K562 (cell line): ENCODE results near the gene DIS3L. TPM values are rescaled to one million over a fixed set of nuclear protein-coding genes. Genes with fewer than 3 reads are reported as not detected.

Experiments
- ARID3B ChIP-seq: fragments of 250-450 bp; sonication (Bioruptor Pico); IDR thresholded peaks from 2 replicates; pipeline ENCODE4 v1.4.0; 2020; ENCODE audit warnings: borderline replicate concordance
- L3MBTL2 ChIP-seq: fragments of 450-650 bp; IDR thresholded peaks from 2 replicates; pipeline ENCODE4 v1.6.1; 2016; ENCODE audit warnings: mild to moderate bottlenecking, moderate library complexity
- MGA ChIP-seq: fragments of 450-650 bp; IDR thresholded peaks from 2 replicates; pipeline ENCODE4 v1.6.1; 2016; ENCODE audit warnings: mild to moderate bottlenecking, moderate library complexity
- MYC ChIP-seq, 2 experiments: fragments of 250-450 bp in 1 of 2; sonication (Bioruptor Pico) in 1 of 2; IDR thresholded peaks; 2 replicates each; pipeline versions ENCODE4 v1.5.1 to v1.6.1; 2012 to 2021; ENCODE audit warnings: low read depth in 2 of 2, borderline replicate concordance in 1 of 2, improper control_type of control experiment in 1 of 2, low read length in 1 of 2, mild to moderate bottlenecking in 1 of 2, moderate library complexity in 1 of 2
- NR4A1 ChIP-seq, 2 experiments: fragments of 250-450 bp in 1 of 2; fragments of 450-650 bp in 1 of 2; sonication (Bioruptor Pico) in 1 of 2; IDR thresholded peaks; 2 replicates each; pipeline versions ENCODE4 v1.4.0 to v1.6.1; 2016 to 2020; ENCODE audit warnings: mild to moderate bottlenecking in 2 of 2, missing compliant biosample characterization in 1 of 2, missing genetic modification characterization in 1 of 2, moderate library complexity in 1 of 2
- PHB ChIP-seq: fragments of 250-450 bp; sonication (Bioruptor Pico); IDR thresholded peaks from 2 replicates; pipeline ENCODE4 v1.5.0; 2021
- SP2 ChIP-seq: IDR thresholded peaks from 2 replicates; pipeline ENCODE4 v1.6.1; 2011; ENCODE audit warnings: mild to moderate bottlenecking, low read depth, low read length, moderate library complexity; ENCODE audit not compliant: poor library complexity, severe bottlenecking; ENCODE audit errors: extremely low read depth
- SREBF2 ChIP-seq: sonication (generic); formaldehyde crosslinking; IDR thresholded peaks from 2 replicates; pipeline ENCODE4 v1.4.0; 2020; ENCODE audit warnings: mild to moderate bottlenecking, missing genetic modification reagents
- WHSC1 ChIP-seq: IDR thresholded peaks from one replicate; pipeline ENCODE4 v1.6.1; 2012; ENCODE audit warnings: low read length, control low read depth, inconsistent platforms
- ZNF408 ChIP-seq: fragments of 250-450 bp; sonication (Bioruptor Pico); IDR thresholded peaks from 2 replicates; pipeline ENCODE4 v1.4.0; 2020; ENCODE audit warnings: low read depth, mild to moderate bottlenecking, moderate library complexity
- polyA plus RNA-seq, 8 experiments: library from polyadenylated mRNA; depleted of rRNA in 4 of 8; stranded (reverse) in 5 of 8; unstranded in 3 of 8; fragments of >200 nt; fragmentation: Nextera tagmentation in 2 of 8; fragmentation: Illumina TruSeq in 1 of 8; extraction: Ambion mirVana in 2 of 8; extraction: Trizol in 1 of 8; gene quantifications; 2 replicates each; pipeline versions ENCODE4 v1.2.1 to v1.2.3, GENCODE V29; 2011 to 2014; ENCODE audit warnings: inconsistent platforms in 1 of 8, missing spikeins in 1 of 8
- total RNA-seq, 7 experiments: library from RNA; depleted of rRNA in 6 of 7; stranded (reverse); fragments of >200 nt in 6 of 7; fragmentation: Illumina TruSeq in 2 of 7; extraction: Trizol in 2 of 7; gene quantifications; 2 replicates each; pipeline versions ENCODE4 v1.2.1 to v1.2.3, GENCODE V29; 2011 to 2021; ENCODE audit warnings: low replicate concordance in 1 of 7
- TF ChIP-seq, protein P1 (sequence below): IDR thresholded peaks from 2 replicates; pipeline ENCODE4 v1.6.1; 2016; ENCODE audit warnings: missing genetic modification characterization, missing compliant biosample characterization

DIS3L gene
- total and polyA plus RNA-seq, 9 of the 15 experiments (the other 6 are each of a cell fraction or from before 2014, with no cell fraction given) = 5.9 to 34.6 (median 16.9) TPM

DNA sequence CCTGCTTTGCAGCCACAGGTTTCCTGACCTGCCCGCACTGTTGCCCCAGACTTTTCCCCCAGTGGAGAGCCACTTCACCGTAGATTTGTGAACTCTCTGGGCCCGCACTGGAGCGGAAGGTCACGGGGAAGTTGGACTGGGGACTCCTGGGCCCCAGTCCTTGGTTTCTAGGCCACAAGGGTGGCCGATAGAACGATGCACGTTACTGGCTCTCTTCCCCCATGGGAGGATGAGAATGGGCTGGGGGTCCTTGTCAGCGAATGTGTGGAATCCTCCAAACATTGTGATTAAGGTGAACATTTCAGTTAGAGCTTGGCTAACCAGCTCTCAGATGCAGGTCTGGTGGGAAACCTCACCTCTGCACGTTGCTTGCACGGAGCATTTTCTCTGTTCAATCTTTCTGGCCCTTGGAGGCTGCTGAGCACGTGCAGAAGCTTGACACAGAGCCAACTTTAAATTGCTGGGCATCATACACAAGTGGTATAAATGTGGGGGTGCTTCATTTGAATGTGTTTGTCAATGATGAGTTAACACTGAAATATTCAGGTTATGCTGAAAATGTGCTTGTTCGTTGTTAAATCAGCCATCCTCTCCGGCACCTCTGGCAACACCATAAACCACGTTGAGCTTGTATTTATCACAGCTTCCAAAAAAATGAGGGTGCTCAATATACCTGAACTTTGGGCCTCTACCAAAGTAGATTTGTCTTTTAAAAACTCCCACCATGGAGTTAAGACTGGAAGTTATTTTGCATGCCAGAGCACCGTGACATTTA lies 976 bp downstream of the DIS3L start (continued):
- TF ChIP-seq MGA (peak; percentile 89), ARID3B (CRISPR knock-in tag) (no peak), L3MBTL2 (peak; percentile 78), NR4A1 (CRISPR knock-in tag; IDR thresholded peaks at IDR 0.05) (no peak), NR4A1 (tag; IDR thresholded peaks at IDR 0.05) (0 out of 2 replicates have a peak, but pooled peaks have one; percentile 37), SREBF2 (CRISPR knock-in tag) (0 out of 2 replicates have a peak, but pooled peaks have one; percentile 38), PHB (CRISPR knock-in tag) (no peak), MYC (IDR thresholded peaks at IDR 0.05; ENCODE audit: low read depth, low read length) (peak; percentile 60; the same call in 1 of the 2 replicates), MYC (CRISPR knock-in tag; IDR thresholded peaks at IDR 0.05; ENCODE audit: borderline replicate concordance, low read depth) (no peak), ZNF408 (CRISPR knock-in tag) (no peak), SP2 (no peak), WHSC1 (no peak)
- TF ChIP-seq, protein P1, sequence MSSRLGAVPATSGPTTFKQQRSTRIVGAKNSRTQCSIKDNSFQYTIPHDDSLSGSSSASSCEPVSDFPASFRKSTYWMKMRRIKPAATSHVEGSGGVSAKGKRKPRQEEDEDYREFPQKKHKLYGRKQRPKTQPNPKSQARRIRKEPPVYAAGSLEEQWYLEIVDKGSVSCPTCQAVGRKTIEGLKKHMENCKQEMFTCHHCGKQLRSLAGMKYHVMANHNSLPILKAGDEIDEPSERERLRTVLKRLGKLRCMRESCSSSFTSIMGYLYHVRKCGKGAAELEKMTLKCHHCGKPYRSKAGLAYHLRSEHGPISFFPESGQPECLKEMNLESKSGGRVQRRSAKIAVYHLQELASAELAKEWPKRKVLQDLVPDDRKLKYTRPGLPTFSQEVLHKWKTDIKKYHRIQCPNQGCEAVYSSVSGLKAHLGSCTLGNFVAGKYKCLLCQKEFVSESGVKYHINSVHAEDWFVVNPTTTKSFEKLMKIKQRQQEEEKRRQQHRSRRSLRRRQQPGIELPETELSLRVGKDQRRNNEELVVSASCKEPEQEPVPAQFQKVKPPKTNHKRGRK (tag) = no peak
